WTC11 (cell line): ENCODE results near the gene SGO2.

ENCODE experiments used
- ETV6 ChIP-seq: sonication (generic); formaldehyde crosslinking; IDR thresholded peaks from 2 replicates; pipeline ENCODE4 v1.8.1; 2022; ENCODE audit warnings: mild to moderate bottlenecking, missing genetic modification reagents
- ZNF423 ChIP-seq: fragments of 250-450 bp; sonication (Bioruptor Pico); IDR thresholded peaks from 2 replicates; pipeline ENCODE4 v2.1.2; 2022; ENCODE audit warnings: mild to moderate bottlenecking, moderate library complexity
- TF ChIP-seq, protein P1 (sequence below): sonication (generic); formaldehyde crosslinking; conservative IDR thresholded peaks from 2 replicates; pipeline ENCODE4 v1.8.1; 2022; ENCODE audit warnings: mild to moderate bottlenecking, missing genetic modification reagents

DNA sequence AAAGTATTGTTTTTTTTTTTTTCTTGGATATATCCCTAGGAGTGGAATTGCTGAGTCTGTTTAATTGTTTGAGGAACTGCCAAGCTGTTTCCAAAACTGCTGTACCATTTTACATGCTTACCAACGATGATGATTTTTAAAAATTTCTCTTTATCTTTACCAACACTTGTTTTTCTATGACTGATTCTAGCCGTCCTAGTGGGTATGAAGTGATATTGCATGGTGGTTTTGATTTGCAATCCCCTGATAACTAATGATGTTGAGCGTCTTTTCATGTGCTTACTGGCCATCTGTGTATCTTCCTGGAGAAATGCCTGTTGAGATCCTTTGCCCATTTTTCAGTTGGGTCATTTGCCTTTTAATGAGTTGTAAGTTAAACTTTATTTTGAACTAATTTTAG is 51.0 kb downstream of the SGO2 start:
- TF ChIP-seq ETV6 (no peak), ZNF423 (CRISPR knock-in tag) (no peak)
- TF ChIP-seq, protein P1, sequence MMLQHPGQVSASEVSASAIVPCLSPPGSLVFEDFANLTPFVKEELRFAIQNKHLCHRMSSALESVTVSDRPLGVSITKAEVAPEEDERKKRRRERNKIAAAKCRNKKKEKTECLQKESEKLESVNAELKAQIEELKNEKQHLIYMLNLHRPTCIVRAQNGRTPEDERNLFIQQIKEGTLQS (CRISPR knock-in tag): no peak
